Measurements from ENCODE around the gene ITGB3. TPM values are rescaled to one million over a fixed set of nuclear protein-coding genes. Genes with fewer than 3 reads are reported as not detected.
"Not testable (repeated sequence)": the region's sequence is repeated elsewhere in the genome, so short reads cannot be mapped to it uniquely, and the experiment has no call there.

The ITGB3 gene
- total RNA-seq, 1 experiment from 2014 or later: 28.0 TPM

DNA sequence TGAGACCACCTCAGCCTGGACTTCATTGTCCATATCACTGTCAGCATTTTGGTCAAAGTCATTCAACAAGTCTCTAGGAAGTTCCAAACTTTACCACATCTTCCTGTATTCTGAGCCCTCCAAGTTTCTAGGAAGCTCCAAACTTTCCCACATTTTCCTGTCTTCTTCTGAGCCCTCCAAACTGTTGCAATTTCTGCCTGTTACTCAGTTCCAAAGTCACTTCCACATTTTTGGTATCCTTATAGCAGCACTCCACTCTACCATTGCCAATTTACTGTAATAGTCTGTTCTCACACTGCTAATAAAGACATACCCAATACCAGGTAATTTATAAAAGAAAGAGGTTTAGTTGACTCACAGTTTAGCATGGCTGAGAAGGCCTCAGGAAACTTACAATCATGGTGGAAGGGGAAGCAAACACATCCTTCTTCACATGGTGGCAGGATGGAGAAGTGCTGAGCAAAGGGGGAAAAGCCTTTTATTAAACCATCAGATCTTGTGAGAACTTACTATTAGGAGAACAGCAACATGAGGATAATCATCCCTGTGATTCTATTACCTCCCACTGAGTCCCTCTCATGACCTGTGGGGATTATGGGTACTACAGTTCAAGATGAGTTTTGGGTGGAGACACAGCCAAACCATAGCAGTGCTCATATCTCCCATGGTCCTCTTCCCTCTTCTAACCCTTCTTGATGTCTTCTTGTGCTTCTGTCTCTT, 16.1 kb downstream of the ITGB3 start:
- not testable (repeated sequence) for H3K9me3 ChIP-seq (replicated peaks); H3K27me3 ChIP-seq; H3K27ac ChIP-seq; H3K4me3 ChIP-seq; DNase-seq; H3K36me3 ChIP-seq
- H3K4me1 ChIP-seq: peaks cover 11% of the 10 kb centered on the region

- no peak for DNase-seq
- no peaks in the 10 kb centered on the region for H3K36me3 ChIP-seq
- H3K9me3 ChIP-seq (replicated peaks): no peaks in the 10 kb centered on the region
- H3K4me1 ChIP-seq: peaks cover 18% of the 10 kb centered on the region
- H3K27ac ChIP-seq: no peak overlapping the region
- H3K27me3 ChIP-seq: no peaks in the 10 kb centered on the region
- H3K4me3 ChIP-seq: no peak overlapping the region
These were observed 17.5 kb downstream of the ITGB3 start for GRCh38 chr17:47270946-47271705.

DNA sequence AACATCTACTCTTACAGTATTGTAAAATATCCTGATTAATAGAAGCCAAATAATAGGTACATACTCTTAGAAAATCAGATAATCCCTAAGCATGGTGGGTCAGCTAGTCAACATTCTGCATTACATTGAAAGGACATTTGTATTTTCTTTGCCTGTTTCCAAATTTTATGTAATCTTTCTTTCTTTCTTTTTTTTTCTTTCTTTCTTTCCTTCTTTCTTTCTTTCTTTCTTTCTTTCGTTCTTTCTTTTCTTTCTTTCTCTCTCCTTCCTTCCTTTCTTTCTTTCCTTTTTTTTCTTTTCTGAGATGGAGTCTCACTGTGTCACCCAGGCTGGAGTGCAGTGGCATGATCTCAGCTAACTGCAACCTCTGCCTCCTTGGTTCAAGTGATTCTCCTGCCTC, 18.9 kb downstream of the ITGB3 start:
- Histone ChIP-seq H3K27me3 (no peaks in the 10 kb centered on the region), H3K4me1 (peaks cover 10% of the 10 kb centered on the region)
- DNase-seq: no peak

GRCh38 chr17:47273245-47273644, 19.6 kb downstream of the ITGB3 start:
- no peaks in the 10 kb centered on the region for H3K36me3 ChIP-seq
- DNase-seq: no peak
- no peak overlapping the region for H3K27ac ChIP-seq
- no peaks in the 10 kb centered on the region for H3K27me3 ChIP-seq
- H3K4me1 ChIP-seq: peaks cover 12% of the 10 kb centered on the region
- H3K4me3 ChIP-seq: no peak overlapping the region
- H3K9me3 ChIP-seq (replicated peaks): no peaks in the 10 kb centered on the region

More for the DNA sequence above, 18.9 kb downstream of the ITGB3 start:
- Histone ChIP-seq H3K27ac (no peak overlapping the region), H3K9me3 (replicated peaks) (no peaks in the 10 kb centered on the region), H3K4me3 (no peak overlapping the region), H3K36me3 (no peaks in the 10 kb centered on the region)

DNA sequence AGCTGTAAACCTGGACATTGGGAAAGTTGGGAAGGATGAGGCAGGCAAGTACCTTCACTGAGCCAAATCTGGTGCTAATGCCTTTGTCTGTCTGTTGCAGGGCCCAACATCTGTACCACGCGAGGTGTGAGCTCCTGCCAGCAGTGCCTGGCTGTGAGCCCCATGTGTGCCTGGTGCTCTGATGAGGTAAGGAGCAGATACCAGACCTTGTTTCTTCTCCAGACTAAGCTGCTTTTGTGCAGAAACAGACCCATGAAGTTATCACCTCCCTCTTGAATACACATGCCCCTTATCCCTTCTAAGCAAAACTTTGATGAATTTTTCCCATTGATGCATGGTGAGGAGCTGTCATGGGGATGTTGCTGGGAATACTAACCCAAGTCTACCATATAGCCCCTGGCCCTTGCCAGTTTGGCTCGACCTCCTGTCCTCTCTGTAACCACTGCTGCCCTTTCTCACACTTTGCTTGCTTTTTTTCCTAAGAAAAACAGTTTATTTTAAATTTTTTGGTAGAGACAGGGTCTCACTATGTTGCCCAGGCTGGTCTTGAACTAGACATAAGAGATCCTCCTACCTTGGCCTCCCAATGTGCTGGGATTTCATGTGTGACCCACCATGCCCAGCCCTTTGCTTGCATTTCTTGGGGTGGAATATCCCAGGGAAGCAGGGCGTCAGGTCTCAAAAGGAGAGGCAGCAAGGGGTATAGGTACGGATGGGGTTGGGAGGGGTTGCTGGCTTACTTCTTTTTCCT, 20.9 kb downstream of the ITGB3 start:
- Histone ChIP-seq H3K4me3 (no peak overlapping the region), H3K4me1 (peaks cover 25% of the 10 kb centered on the region), H3K27ac (no peak overlapping the region), H3K9me3 (replicated peaks) (no peaks in the 10 kb centered on the region), H3K36me3 (no peaks in the 10 kb centered on the region), H3K27me3 (no peaks in the 10 kb centered on the region)
- no peak for DNase-seq

GRCh38 chr17:47275245-47275984, 21.8 kb downstream of the ITGB3 start:
- Histone ChIP-seq H3K36me3 (no peaks in the 10 kb centered on the region), H3K4me3 (no peak overlapping the region), H3K9me3 (replicated peaks) (no peaks in the 10 kb centered on the region), H3K4me1 (peaks cover 34% of the 10 kb centered on the region), H3K27me3 (no peaks in the 10 kb centered on the region), H3K27ac (no peak overlapping the region)
- DNase-seq: no peak

GRCh38 chr17:47276444-47276843, 22.8 kb downstream of the ITGB3 start:
- no peaks in the 10 kb centered on the region for H3K36me3 ChIP-seq
- no peak overlapping the region for H3K4me3 ChIP-seq
- H3K9me3 ChIP-seq (replicated peaks): no peaks in the 10 kb centered on the region
- H3K4me1 ChIP-seq: peaks cover 44% of the 10 kb centered on the region
- no peak for DNase-seq
- no peak overlapping the region for H3K27ac ChIP-seq
- H3K27me3 ChIP-seq: no peaks in the 10 kb centered on the region

DNA sequence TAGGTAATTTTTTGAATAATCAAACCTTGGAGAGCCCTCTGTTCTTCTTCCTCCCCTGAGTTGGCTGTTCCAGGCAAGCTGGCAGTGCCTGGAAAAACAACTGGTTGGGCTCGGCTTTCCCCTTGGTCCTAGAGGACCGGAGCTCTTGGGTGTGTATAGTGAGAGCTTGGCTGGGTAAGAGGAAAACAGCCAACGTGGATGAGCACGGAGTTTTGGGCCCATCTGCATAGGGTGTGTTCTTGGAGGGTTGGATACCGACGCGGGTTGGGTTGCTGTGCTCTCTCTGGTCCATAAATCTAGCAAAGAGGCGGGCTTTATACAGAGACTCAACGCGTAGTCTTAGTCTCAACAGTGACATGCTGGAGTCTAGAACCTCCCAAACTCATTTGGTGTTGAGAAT, 23.2 kb downstream of the ITGB3 start:
- Histone ChIP-seq H3K9me3 (replicated peaks) (no peaks in the 10 kb centered on the region), H3K4me3 (no peak overlapping the region), H3K27me3 (no peaks in the 10 kb centered on the region), H3K36me3 (no peaks in the 10 kb centered on the region), H3K4me1 (peaks cover 48% of the 10 kb centered on the region), H3K27ac (no peak overlapping the region)
- no peak for DNase-seq

- no peaks in the 10 kb centered on the region for H3K27me3 ChIP-seq
- no peak overlapping the region; the same call in 1 of the 2 replicates for H3K27ac ChIP-seq
- no peak for DNase-seq
- peaks cover 48% of the 10 kb centered on the region for H3K4me1 ChIP-seq
- H3K4me3 ChIP-seq: no peak overlapping the region
- H3K9me3 ChIP-seq (replicated peaks): no peaks in the 10 kb centered on the region
- no peaks in the 10 kb centered on the region for H3K36me3 ChIP-seq
These were observed 24.3 kb downstream of the ITGB3 start for GRCh38 chr17:47277921-47278320.

GRCh38 chr17:47278561-47278960, 24.9 kb downstream of the ITGB3 start:
- Histone ChIP-seq H3K9me3 (replicated peaks) (no peaks in the 10 kb centered on the region), H3K36me3 (no peaks in the 10 kb centered on the region), H3K27ac (peak overlapping the region; percentile 87), H3K4me3 (peak overlapping the region; percentile 11; the same call in 1 of the 2 replicates), H3K27me3 (no peaks in the 10 kb centered on the region), H3K4me1 (peaks cover 48% of the 10 kb centered on the region)
- peak in 1 of 2 experiments; percentile 33 for DNase-seq

DNA sequence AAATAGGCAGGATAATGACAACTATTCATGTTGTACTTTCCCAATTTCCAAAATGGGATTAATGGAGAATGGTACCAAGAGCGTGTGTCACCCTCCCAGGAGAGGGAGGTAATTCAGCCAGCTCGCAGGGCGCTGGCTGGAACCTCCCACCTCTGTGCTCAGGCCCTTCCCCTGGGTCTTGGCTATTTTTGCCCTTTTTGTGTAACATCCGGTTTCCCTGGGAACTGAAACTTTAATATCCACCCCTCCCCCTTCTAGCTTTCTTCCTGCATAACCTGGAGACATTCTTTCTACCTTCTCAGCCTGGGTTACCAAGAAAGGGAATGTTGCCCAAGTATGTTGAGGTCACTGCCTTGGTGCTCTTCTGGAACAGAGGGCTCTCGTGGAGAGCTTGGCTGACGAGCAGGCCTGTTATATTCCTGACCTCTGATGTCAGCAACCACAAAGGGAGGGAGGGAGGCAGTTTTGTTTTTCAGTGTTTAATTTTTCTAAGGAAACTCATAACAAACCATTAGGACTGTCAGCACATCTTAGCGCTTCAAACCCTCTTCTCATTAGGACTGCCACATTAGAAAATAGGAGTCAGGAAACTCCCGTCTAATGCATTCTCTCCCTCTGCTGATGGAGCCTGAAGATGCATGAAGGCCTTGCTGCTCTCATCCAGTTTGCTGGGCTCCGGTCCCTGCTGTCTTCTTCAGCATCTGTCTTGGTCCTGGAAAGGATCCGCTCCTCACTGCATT, 25.6 kb downstream of the ITGB3 start:
- H3K36me3 ChIP-seq: no peaks in the 10 kb centered on the region
- H3K27me3 ChIP-seq: no peaks in the 10 kb centered on the region
- H3K4me1 ChIP-seq: peaks cover 48% of the 10 kb centered on the region
- no peaks in the 10 kb centered on the region for H3K9me3 ChIP-seq (replicated peaks)
- peak overlapping the region; percentile 87 for H3K27ac ChIP-seq
- DNase-seq: peak; percentile 77 to 84
- H3K4me3 ChIP-seq: peak overlapping the region; percentile 11

DNA sequence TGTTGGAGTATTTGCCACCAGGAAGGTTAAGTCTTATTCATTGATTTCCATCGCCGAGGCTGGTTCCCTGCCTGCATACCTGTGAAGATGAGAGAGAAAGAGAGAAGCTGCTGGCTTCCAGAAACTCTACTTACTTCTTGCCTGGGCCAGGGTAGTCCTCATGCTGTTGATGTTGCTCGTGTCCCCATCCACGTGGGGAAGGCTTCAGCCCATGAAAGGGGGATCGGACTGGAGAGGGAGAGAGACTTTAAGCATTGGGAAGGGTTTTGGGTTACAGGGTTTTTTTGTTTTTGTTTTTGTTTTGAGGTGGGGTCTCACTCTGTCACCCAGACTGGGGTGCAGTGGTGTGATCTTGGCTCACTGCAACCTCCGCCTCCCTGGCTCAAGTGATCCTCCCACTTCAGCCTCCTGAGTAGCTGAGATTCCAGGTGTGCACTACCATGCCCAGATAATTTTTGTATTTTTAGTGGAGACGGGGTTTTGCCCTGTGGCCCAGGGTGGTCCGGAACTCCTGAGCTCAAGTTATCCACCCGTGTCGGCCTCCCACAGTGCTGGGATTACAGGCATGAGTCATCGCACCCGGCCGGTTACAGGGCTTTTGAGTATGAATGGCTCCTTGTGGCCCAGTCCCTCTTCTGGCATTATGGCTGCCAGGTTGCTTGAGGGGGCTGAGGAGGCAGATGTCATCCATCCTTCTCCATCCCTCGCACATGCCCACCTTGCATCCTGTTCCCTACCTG, 26.6 kb downstream of the ITGB3 start:
- H3K27ac ChIP-seq: peak overlapping the region; percentile 87
- no peaks in the 10 kb centered on the region for H3K27me3 ChIP-seq
- H3K4me1 ChIP-seq: peaks cover 45% of the 10 kb centered on the region
- H3K4me3 ChIP-seq: peak overlapping the region; percentile 1; the same call in 1 of the 2 replicates
- no peaks in the 10 kb centered on the region for H3K9me3 ChIP-seq (replicated peaks)
- H3K36me3 ChIP-seq: peaks cover 5% of the 10 kb centered on the region; the same call in 1 of the 2 replicates
- peak; percentile 96 to 98 for DNase-seq

DNA sequence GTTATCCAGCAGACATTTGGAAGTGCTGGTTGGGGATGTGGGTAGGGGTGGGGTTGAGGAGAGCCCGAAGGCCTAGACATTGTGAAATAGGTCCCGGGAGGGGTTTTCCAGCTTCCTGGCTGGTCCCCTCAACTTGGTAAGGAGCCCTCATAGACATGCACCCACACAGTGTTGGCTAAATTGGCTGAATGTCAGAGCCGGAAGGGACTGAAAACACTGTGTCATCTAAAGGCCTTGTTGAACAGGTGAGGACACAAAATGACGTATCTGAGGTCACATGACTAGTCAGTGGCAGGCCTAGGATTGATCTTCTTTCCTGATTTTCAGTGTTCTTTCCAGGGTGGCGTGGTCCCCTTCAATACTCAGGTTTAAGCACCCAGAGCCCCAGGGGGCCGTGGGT, 27.6 kb downstream of the ITGB3 start:
- H3K27ac ChIP-seq: peak overlapping the region; percentile 87
- H3K4me3 ChIP-seq: no peak overlapping the region
- peaks cover 5% of the 10 kb centered on the region; the same call in 1 of the 2 replicates for H3K36me3 ChIP-seq
- no peak for DNase-seq
- H3K4me1 ChIP-seq: peaks cover 43% of the 10 kb centered on the region
- no peaks in the 10 kb centered on the region for H3K27me3 ChIP-seq
- H3K9me3 ChIP-seq (replicated peaks): no peaks in the 10 kb centered on the region
